ENCODE measurements around the gene C1QTNF5.

Gene C1QTNF5

GRCh38 chr11:119297938-119298337 lies 42.7 kb downstream of the C1QTNF5 start:
- no peak for TF ChIP-seq CTCF (IDR thresholded peaks at IDR 0.05; ENCODE audit: low read depth, low read length, missing control alignments)
- no peak for DNase-seq (ENCODE audit: low read depth)
- H3K4me3 ChIP-seq (ENCODE audit: low read depth, low read length) = no peak overlapping the region
- in situ Hi-C loops (cut with HindIII; ENCODE audit: low sequenced_read_pairs) = loop anchor here (25.0 kb wide), 1 partner anchor 186 kb away; the partner anchor contains the start of genes C2CD2L, DPAGT1 and HINFP

GRCh38 chr11:119295178-119295577 lies 45.5 kb downstream of the C1QTNF5 start:
- in situ Hi-C loops (cut with HindIII; ENCODE audit: low sequenced_read_pairs) = loop anchor here (25.0 kb wide), 1 partner anchor 183 kb away; the partner anchor contains the start of genes C2CD2L, DPAGT1 and HINFP
- TF ChIP-seq CTCF (IDR thresholded peaks at IDR 0.05; ENCODE audit: low read depth, low read length, missing control alignments) = no peak
- H3K4me3 ChIP-seq (ENCODE audit: low read depth, low read length) = no peak overlapping the region
- no peak for DNase-seq (ENCODE audit: low read depth)

GRCh38 chr11:119293461-119293860 lies 47.2 kb downstream of the C1QTNF5 start:
- in situ Hi-C loops (cut with HindIII; ENCODE audit: low sequenced_read_pairs) = loop anchor here (25.0 kb wide), 1 partner anchor 181 kb away; the partner anchor contains the start of genes C2CD2L, DPAGT1 and HINFP
- DNase-seq (ENCODE audit: low read depth) = no peak
- TF ChIP-seq CTCF (IDR thresholded peaks at IDR 0.05; ENCODE audit: low read depth, low read length, missing control alignments) = no peak
- no peak overlapping the region for H3K4me3 ChIP-seq (ENCODE audit: low read depth, low read length)

GRCh38 chr11:119290894-119291497 lies 49.7 kb downstream of the C1QTNF5 start:
- in situ Hi-C loops (cut with HindIII; ENCODE audit: low sequenced_read_pairs) = loop anchor here (25.0 kb wide), 1 partner anchor 179 kb away; the partner anchor contains the start of genes C2CD2L, DPAGT1 and HINFP
- no peak for TF ChIP-seq CTCF (IDR thresholded peaks at IDR 0.05; ENCODE audit: low read depth, low read length, missing control alignments)
- no peak overlapping the region for H3K4me3 ChIP-seq (ENCODE audit: low read depth, low read length)
- no peak for DNase-seq (ENCODE audit: low read depth)
